H1 (cell line): ENCODE measurements around the gene MTMR4. TPM values are rescaled to one million over a fixed set of nuclear protein-coding genes. Genes with fewer than 3 reads are reported as not detected.

Source experiments
- CTCF ChIA-PET: fragments of 300-600 bp; sonication (Branson Sonifier 250); formaldehyde crosslinking; loops from one replicate; lab custom pipeline; 2021; ENCODE audit not compliant: partially characterized antibody; lab: Charles Lee
- POLR2A ChIA-PET: fragments of 300-600 bp; sonication (Branson Sonifier 250); formaldehyde crosslinking; loops from one replicate; lab custom pipeline; 2021; ENCODE audit warnings: inconsistent platforms; ENCODE audit not compliant: partially characterized antibody; lab: Charles Lee
- DNase-seq, 2 experiments: peaks; one replicate each; pipeline versions ENCODE4 v3.0.0 to v3.0.0-alpha.2; 2010 to 2022; ENCODE audit warnings: low spot score in 2 of 2, low read depth in 1 of 2, mixed read lengths in 1 of 2
- FAIRE-seq: peaks from 2 replicates; lab custom pipeline; 2011; peaks lifted over from hg19 to GRCh38; lab: Jason Lieb, UNC
- H2AFZ ChIP-seq: 2 replicates; pipeline ENCODE4 v1.8.1; 2012; ENCODE audit warnings: low read length, inconsistent platforms
- H2AK5ac ChIP-seq: 2 replicates; pipeline ENCODE4 v1.6.1; 2013; ENCODE audit warnings: low read depth, low read length
- H2BK120ac ChIP-seq: replicated peaks from 2 replicates; pipeline ENCODE3; 2013; ENCODE audit warnings: low read depth, low read length, inconsistent platforms
- H2BK12ac ChIP-seq: 2 replicates; pipeline ENCODE4 v1.6.1; 2013; ENCODE audit warnings: low read depth, low read length
- H2BK15ac ChIP-seq: 2 replicates; pipeline ENCODE4 v1.6.1; 2013; ENCODE audit warnings: low read length
- H2BK20ac ChIP-seq: 2 replicates; pipeline ENCODE4 v1.6.1; 2013; ENCODE audit warnings: low read length
- H2BK5ac ChIP-seq: 2 replicates; pipeline ENCODE4 v1.6.1; 2013; ENCODE audit warnings: low read depth, low read length
- H3K14ac ChIP-seq: 2 replicates; pipeline ENCODE4 v1.6.1; 2013; ENCODE audit warnings: inconsistent platforms; ENCODE audit not compliant: insufficient read length
- H3K18ac ChIP-seq: 2 replicates; pipeline ENCODE4 v1.6.1; 2013; ENCODE audit warnings: low read length; ENCODE audit errors: extremely low read depth
- H3K23ac ChIP-seq: 2 replicates; pipeline ENCODE4 v1.6.1; 2013; ENCODE audit warnings: inconsistent platforms; ENCODE audit not compliant: insufficient read length
- H3K23me2 ChIP-seq: 2 replicates; pipeline ENCODE4 v1.6.1; 2013; ENCODE audit warnings: low read depth, low read length
- H3K27ac ChIP-seq: 2 replicates; pipeline ENCODE4 v1.6.1; 2011; ENCODE audit warnings: low read depth, low read length, inconsistent platforms
- H3K27me3 ChIP-seq, 4 experiments: replicated peaks in 1 of 4; 1 replicate in 1 of 4; 2 replicates in 3 of 4; pipeline versions ENCODE4 v1.6.1 to v1.8.1; 2011 to 2013; ENCODE audit warnings: low read length in 3 of 4, mild to moderate bottlenecking in 3 of 4, inconsistent platforms in 2 of 4, mixed read lengths in 2 of 4, moderate library complexity in 1 of 4; ENCODE audit not compliant: control insufficient read depth in 3 of 4, insufficient read depth in 3 of 4; ENCODE audit errors: extremely low read depth in 1 of 4
- H3K36me3 ChIP-seq, 4 experiments: 2 replicates each; pipeline versions ENCODE4 v1.6.1 to v1.8.1; 2011 to 2013; ENCODE audit warnings: mild to moderate bottlenecking in 4 of 4, low read length in 3 of 4, moderate library complexity in 2 of 4, control low read depth in 1 of 4, inconsistent platforms in 1 of 4; ENCODE audit not compliant: insufficient read depth in 4 of 4, control insufficient read depth in 2 of 4
- H3K4ac ChIP-seq: replicated peaks from 2 replicates; pipeline ENCODE3; 2013; ENCODE audit warnings: low read length, low read depth, mixed read lengths, inconsistent platforms; ENCODE audit not compliant: insufficient read length
- H3K4me1 ChIP-seq, 4 experiments: replicated peaks in 1 of 4; 1 replicate in 1 of 4; 2 replicates in 3 of 4; pipeline versions ENCODE4 v1.6.1 to v1.8.1; 2011 to 2013; ENCODE audit warnings: low read length in 3 of 4, inconsistent platforms in 2 of 4, mixed read lengths in 1 of 4; ENCODE audit not compliant: insufficient read depth in 4 of 4, control insufficient read depth in 3 of 4
- H3K4me2 ChIP-seq, 2 experiments: 2 replicates each; pipeline versions ENCODE4 v1.6.1 to v1.8.1; 2011 to 2013; ENCODE audit warnings: low read depth in 2 of 2, low read length in 2 of 2, control low read depth in 1 of 2, inconsistent platforms in 1 of 2, mild to moderate bottlenecking in 1 of 2; ENCODE audit not compliant: insufficient read depth in 1 of 2
- H3K4me3 ChIP-seq, 4 experiments: fragments of 200-600, 300-600 bp in 1 of 4; sonication (generic), shearing (Covaris generic), sonication (Bioruptor Twin) in 1 of 4; 2 replicates each; pipeline versions ENCODE4 v1.5.1 to v1.8.1; 2011 to 2016; ENCODE audit warnings: low read length in 4 of 4, low read depth in 3 of 4, control low read depth in 2 of 4, inconsistent platforms in 2 of 4, mild to moderate bottlenecking in 2 of 4, mixed read lengths in 1 of 4, moderate library complexity in 1 of 4; ENCODE audit not compliant: insufficient read depth in 2 of 4; ENCODE audit errors: extremely low read depth in 1 of 4
- H3K56ac ChIP-seq: replicated peaks from 2 replicates; pipeline ENCODE3; 2013; ENCODE audit warnings: low read depth, mild to moderate bottlenecking, mixed read lengths, low read length, inconsistent platforms; ENCODE audit not compliant: insufficient read length
- H3K79me1 ChIP-seq: 2 replicates; pipeline ENCODE4 v1.6.1; 2013; ENCODE audit warnings: low read depth, low read length, control low read depth
- H3K79me2 ChIP-seq, 2 experiments: 2 replicates each; pipeline versions ENCODE4 v1.6.1 to v1.8.1; 2012 to 2013; ENCODE audit warnings: low read length in 2 of 2, mild to moderate bottlenecking in 2 of 2, inconsistent platforms in 1 of 2; ENCODE audit not compliant: insufficient read depth in 2 of 2, control insufficient read depth in 1 of 2
- H3K9ac ChIP-seq, 4 experiments: replicated peaks in 1 of 4; 1 replicate in 1 of 4; 2 replicates in 3 of 4; pipeline versions ENCODE4 v1.6.1 to v1.8.1; 2011 to 2013; ENCODE audit warnings: low read depth in 3 of 4, low read length in 3 of 4, control low read depth in 2 of 4, mild to moderate bottlenecking in 2 of 4, moderate library complexity in 2 of 4, inconsistent platforms in 1 of 4; ENCODE audit errors: extremely low read depth in 1 of 4
- H3K9me3 ChIP-seq, 2 experiments: 2 replicates each; pipeline versions ENCODE4 v1.6.1 to v1.8.1; 2012 to 2013; ENCODE audit warnings: mild to moderate bottlenecking in 2 of 2, moderate library complexity in 2 of 2, control low read depth in 1 of 2, inconsistent platforms in 1 of 2, low read depth in 1 of 2, low read length in 1 of 2, mixed read lengths in 1 of 2; ENCODE audit not compliant: insufficient read depth in 2 of 2
- H4K20me1 ChIP-seq, 2 experiments: replicated peaks in 1 of 2; 2 replicates each; pipeline versions ENCODE3 to v1.8.1; 2011 to 2013; ENCODE audit warnings: inconsistent platforms in 2 of 2, low read length in 2 of 2, mild to moderate bottlenecking in 1 of 2; ENCODE audit not compliant: insufficient read depth in 2 of 2, control insufficient read depth in 1 of 2
- H4K5ac ChIP-seq: 2 replicates; pipeline ENCODE4 v1.6.1; 2013; ENCODE audit warnings: low read length, low read depth, mixed read lengths, inconsistent platforms; ENCODE audit not compliant: insufficient read length
- H4K8ac ChIP-seq: 2 replicates; pipeline ENCODE4 v1.8.0; 2013; ENCODE audit warnings: mild to moderate bottlenecking, moderate library complexity, low read length, inconsistent platforms; ENCODE audit not compliant: insufficient read depth; ENCODE audit errors: extremely low read depth
- H4K91ac ChIP-seq: replicated peaks from 2 replicates; pipeline ENCODE3; 2013; ENCODE audit warnings: low read length, mixed read lengths, inconsistent platforms; ENCODE audit not compliant: insufficient read length
- FOSL1 ChIP-seq: IDR thresholded peaks from 2 replicates; pipeline ENCODE4 v1.6.1; 2011; ENCODE audit warnings: mild to moderate bottlenecking, low read depth, low read length, moderate library complexity; ENCODE audit not compliant: insufficient read depth
- GTF2F1 ChIP-seq: IDR thresholded peaks from 2 replicates; pipeline ENCODE4 v1.6.1; 2012; ENCODE audit warnings: low read depth, low read length, improper control_type of control experiment, borderline replicate concordance
- HDAC6 ChIP-seq: IDR thresholded peaks from one replicate; pipeline ENCODE4 v1.7.1; 2012; ENCODE audit warnings: low read depth, mild to moderate bottlenecking, inconsistent platforms, low read length, moderate library complexity
- JUN ChIP-seq: IDR thresholded peaks from 2 replicates; pipeline ENCODE4 v1.6.1; 2011; ENCODE audit warnings: low read depth, mild to moderate bottlenecking, improper control_type of control experiment, low read length
- NANOG ChIP-seq: IDR thresholded peaks from 2 replicates; pipeline ENCODE4 v1.6.1; 2011; ENCODE audit warnings: low read length, low read depth, mild to moderate bottlenecking, inconsistent platforms; ENCODE audit not compliant: insufficient read depth, poor library complexity, severe bottlenecking
- POLR2A ChIP-seq, 2 experiments: IDR thresholded peaks; 1 replicate in 1 of 2; 2 replicates in 1 of 2; pipeline ENCODE4 v1.6.1; 2011; ENCODE audit warnings: low read depth in 2 of 2, low read length in 2 of 2, mild to moderate bottlenecking in 2 of 2; ENCODE audit errors: control extremely low read depth in 1 of 2
- POU5F1 ChIP-seq: IDR thresholded peaks from 2 replicates; pipeline ENCODE4 v1.6.1; 2011; ENCODE audit warnings: low read depth, mild to moderate bottlenecking, low read length, moderate library complexity
- RFX5 ChIP-seq: IDR thresholded peaks from 2 replicates; pipeline ENCODE4 v1.6.1; 2011; ENCODE audit warnings: low read depth, low read length, improper control_type of control experiment, borderline replicate concordance
- RXRA ChIP-seq: IDR thresholded peaks from 2 replicates; pipeline ENCODE4 v1.6.1; 2011; ENCODE audit warnings: low read depth, mild to moderate bottlenecking, low read length, moderate library complexity; ENCODE audit not compliant: insufficient read depth
- TBP ChIP-seq: IDR thresholded peaks from 2 replicates; pipeline ENCODE4 v1.6.1; 2011; ENCODE audit warnings: low read depth, low read length, improper control_type of control experiment
- WGBS, 2 experiments: shearing (Covaris generic) in 1 of 2; methylation state at CpG; one replicate each; pipeline versions ENCODE4 v1.1.6 to v1.1.7; 2013 to 2015; ENCODE audit warnings: low lambda C conversion rate in 2 of 2, mixed read lengths in 2 of 2, inconsistent platforms in 1 of 2, low coverage in 1 of 2, missing lambda C conversion rate in 1 of 2; ENCODE audit not compliant: insufficient replicate concordance in 2 of 2, insufficient coverage in 1 of 2, insufficient read length in 1 of 2; ENCODE audit errors: extremely low coverage in 1 of 2, missing lambda C conversion rate in 1 of 2; 5-methylcytosine and 5-hydroxymethylcytosine counted together
- polyA plus RNA-seq, 7 experiments: library from polyadenylated mRNA; depleted of rRNA in 3 of 7; stranded (reverse) in 5 of 7; unstranded in 2 of 7; fragments of >200 nt in 5 of 7; fragments of 200-250 nt in 2 of 7; gene quantifications; 1 replicate in 5 of 7; 2 replicates in 1 of 7; 4 replicates in 1 of 7; pipeline versions ENCODE4 v1.2.1 to v1.2.3, GENCODE V29; 2011 to 2013; ENCODE audit warnings: missing spikeins in 2 of 7, mixed read lengths in 2 of 7
- total RNA-seq: library from RNA; stranded (reverse); fragmentation: NEBNext Ultra II Directional; extraction: Animal tissue kit (Norgen Biotek cat#: 25700); gene quantifications from 2 replicates; pipeline ENCODE4 v1.2.1, GENCODE V29; 2021
- TF ChIP-seq, protein P1 (sequence below): IDR thresholded peaks from 2 replicates; pipeline ENCODE4 v1.6.1; 2012; ENCODE audit warnings: low read length, inconsistent platforms

MTMR4 gene
- total and polyA plus RNA-seq, 2 of the 8 experiments (the other 6 are each of a cell fraction or from before 2014, with no cell fraction given), result 15.9 to 39.2 TPM

DNA sequence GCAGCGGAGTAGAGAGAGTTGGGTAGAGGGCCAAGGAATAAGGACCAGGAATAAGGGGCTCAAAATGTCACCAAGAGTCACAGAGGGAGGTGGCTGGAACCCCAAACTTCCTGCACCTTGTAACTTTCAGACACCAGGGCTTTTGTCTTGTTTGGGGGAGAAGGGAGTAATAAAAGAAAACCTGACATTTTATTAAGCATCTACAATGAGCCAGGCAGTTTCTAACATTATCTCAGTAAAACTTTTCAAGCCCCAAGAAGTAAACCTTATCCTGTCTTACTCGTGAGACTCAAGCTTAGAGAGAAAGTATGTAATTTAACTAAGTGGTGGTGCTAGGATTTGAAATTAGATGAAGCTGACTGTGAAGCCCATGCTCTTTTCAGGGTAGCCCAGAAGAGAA, 848 bp upstream of the MTMR4 start:
- H3K79me2 ChIP-seq, result peaks cover 0 to 26% of the 10 kb centered on the region in 2 experiments; a peak in 2 of 4 replicates
- H3K18ac ChIP-seq, result no peak overlapping the region
- H3K36me3 ChIP-seq, result peaks cover 10 to 21% (median 18%) of the 10 kb centered on the region in 4 experiments; a peak in 7 of 8 replicates
- no peaks in the 10 kb centered on the region for H3K27me3 ChIP-seq
- ChIA-PET CTCF (interaction anchor here (0.6 to 1.2 kb wide), 5 partner anchors 55 to 315 kb away, joined by 3 to 4 read pairs (median 3); no protein-coding TSS in a partner anchor), POLR2A (interaction anchor here (0.5 to 2.9 kb wide), 21 partner anchors 9 to 1178 kb away, joined by 3 to 25 read pairs (median 4); partner anchors contain the start of genes HSF5, MKS1 and SUPT4H1)
- H3K23ac ChIP-seq, result no peak overlapping the region
- H2BK20ac ChIP-seq, result no peak overlapping the region
- H3K4me2 ChIP-seq, result peak overlapping the region; percentile 52 to 69
- H2AK5ac ChIP-seq, result no peak overlapping the region
- H3K9me3 ChIP-seq, result no peaks in the 10 kb centered on the region
- no peak overlapping the region for H3K14ac ChIP-seq
- 0 out of 7 replicates have a peak overlapping the region, but pooled peaks of 1 of the 4 experiments have one; percentile 0 for H3K9ac ChIP-seq
- WGBS, 2 experiments, result 65% methylated on average over 2 of the region's 2 CpGs; no CpG with 5 or more reads in 1 of the 2 experiments
- peaks cover 2% of the 10 kb centered on the region in 2 experiments for H4K20me1 ChIP-seq
- H2BK120ac ChIP-seq, result no peak overlapping the region
- peaks cover 15% of the 10 kb centered on the region for H3K23me2 ChIP-seq
- H4K8ac ChIP-seq, result no peak overlapping the region
- H2BK15ac ChIP-seq, result peak overlapping the region; percentile 75; the same call in 1 of the 2 replicates
- H2BK12ac ChIP-seq, result 0 out of 2 replicates have a peak overlapping the region, but pooled peaks have one; percentile 68
- no peak overlapping the region for H3K27ac ChIP-seq
- peaks cover 0 to 18% (median 5%) of the 10 kb centered on the region in 4 experiments; a peak in 5 of 7 replicates for H3K4me1 ChIP-seq
- no peak overlapping the region for H4K5ac ChIP-seq
- peak overlapping the region; percentile 29 to 88 (median 66); a peak in 7 of 8 replicates for H3K4me3 ChIP-seq
- H4K91ac ChIP-seq, result no peak overlapping the region
- DNase-seq (no peak), FAIRE-seq (no peak)
- no peak overlapping the region for H3K56ac ChIP-seq
- H3K4ac ChIP-seq, result no peak overlapping the region
- no peak overlapping the region for H2AFZ ChIP-seq
- 0 out of 2 replicates have a peak overlapping the region, but pooled peaks have one; percentile 88 for H2BK5ac ChIP-seq
- peaks cover 4% of the 10 kb centered on the region for H3K79me1 ChIP-seq
- TF ChIP-seq JUN, result no peak
- TF ChIP-seq GTF2F1, result no peak
- no peak for TF ChIP-seq FOSL1
- TF ChIP-seq POU5F1, result no peak
- TF ChIP-seq TBP, result no peak
- TF ChIP-seq, protein P1, sequence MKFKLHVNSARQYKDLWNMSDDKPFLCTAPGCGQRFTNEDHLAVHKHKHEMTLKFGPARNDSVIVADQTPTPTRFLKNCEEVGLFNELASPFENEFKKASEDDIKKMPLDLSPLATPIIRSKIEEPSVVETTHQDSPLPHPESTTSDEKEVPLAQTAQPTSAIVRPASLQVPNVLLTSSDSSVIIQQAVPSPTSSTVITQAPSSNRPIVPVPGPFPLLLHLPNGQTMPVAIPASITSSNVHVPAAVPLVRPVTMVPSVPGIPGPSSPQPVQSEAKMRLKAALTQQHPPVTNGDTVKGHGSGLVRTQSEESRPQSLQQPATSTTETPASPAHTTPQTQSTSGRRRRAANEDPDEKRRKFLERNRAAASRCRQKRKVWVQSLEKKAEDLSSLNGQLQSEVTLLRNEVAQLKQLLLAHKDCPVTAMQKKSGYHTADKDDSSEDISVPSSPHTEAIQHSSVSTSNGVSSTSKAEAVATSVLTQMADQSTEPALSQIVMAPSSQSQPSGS, result no peak
- no peak for TF ChIP-seq RFX5
- TF ChIP-seq NANOG, result no peak
- no peak for TF ChIP-seq POLR2A (IDR thresholded peaks at IDR 0.05; ENCODE audit: control extremely low read depth in 1 of 2, low read depth in 2 of 2, low read length in 2 of 2)
- TF ChIP-seq RXRA, result no peak
- TF ChIP-seq HDAC6, result no peak
